VCaP (cell line): ENCODE results near the gene KLC4.

ENCODE experiments used
- H3K27ac ChIP-seq: fragments of 450-650 bp; 2 replicates; pipeline ENCODE4 v1.5.1; 2017
- CTCF ChIP-seq: fragments of 450-650 bp; conservative IDR thresholded peaks from 2 replicates; pipeline ENCODE4 v1.5.1; 2017; ENCODE audit warnings: mild to moderate bottlenecking, moderate library complexity

Gene KLC4

DNA sequence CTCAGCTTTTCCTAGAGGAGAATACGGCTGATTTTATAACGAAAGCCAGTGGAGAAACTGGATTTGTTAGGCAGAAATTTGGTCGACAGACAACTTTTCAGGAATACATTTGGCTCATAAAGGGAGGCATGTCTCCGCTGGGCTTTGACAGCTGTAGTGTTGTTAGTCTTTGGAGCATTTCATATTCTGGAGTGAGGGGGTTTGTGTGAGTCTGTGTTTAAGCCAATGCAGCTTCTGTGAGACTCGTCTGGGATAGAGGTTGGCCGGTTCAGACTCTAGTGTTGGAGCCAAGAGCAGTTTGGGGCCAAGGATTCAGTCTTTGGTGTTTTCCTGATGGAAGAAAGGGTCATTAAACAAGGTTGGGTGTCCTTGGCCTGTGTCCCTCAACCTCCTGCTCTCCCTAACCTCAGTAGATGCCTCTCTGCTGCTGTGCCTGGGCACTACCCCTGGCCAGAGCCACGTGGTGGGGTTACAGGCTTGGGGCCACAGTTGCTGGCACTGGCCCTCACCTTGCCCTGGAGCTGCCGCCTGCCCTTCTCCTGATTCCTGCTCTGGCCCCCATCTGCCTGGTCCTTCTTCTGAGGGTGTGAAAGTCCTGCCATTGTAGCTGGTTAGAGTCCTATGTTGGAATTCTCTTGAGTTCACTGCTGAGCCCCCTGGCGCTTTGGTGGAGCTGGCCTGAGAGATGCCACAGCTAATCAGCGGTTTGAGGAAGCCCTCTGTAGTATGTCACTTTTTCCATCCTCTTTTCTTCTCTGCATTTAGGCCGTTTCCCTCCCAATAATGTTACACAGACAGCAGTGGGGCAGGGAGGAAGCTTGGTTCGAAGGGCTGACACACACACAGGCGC lies 23.6 kb downstream of the KLC4 start:
- H3K27ac ChIP-seq: no peak overlapping the region
- TF ChIP-seq CTCF: no peak

GRCh38 chr6:43086022-43086658 lies 26.7 kb downstream of the KLC4 start:
- no peak overlapping the region for H3K27ac ChIP-seq
- no peak for TF ChIP-seq CTCF

GRCh38 chr6:43088654-43089056 lies 29.2 kb downstream of the KLC4 start:
- no peak for TF ChIP-seq CTCF
- H3K27ac ChIP-seq: peak overlapping the region; percentile 90; the same call in 1 of the 2 replicates

- H3K27ac ChIP-seq: peak overlapping the region; percentile 90
- no peak for TF ChIP-seq CTCF
Observed at GRCh38 chr6:43089467-43089866, 30.0 kb downstream of the KLC4 start.

GRCh38 chr6:43089874-43090558 lies 30.6 kb downstream of the KLC4 start:
- H3K27ac ChIP-seq: peak overlapping the region; percentile 90
- TF ChIP-seq CTCF: no peak

GRCh38 chr6:43090559-43090956 lies 31.1 kb downstream of the KLC4 start:
- peak overlapping the region; percentile 90 for H3K27ac ChIP-seq
- TF ChIP-seq CTCF: no peak

DNA sequence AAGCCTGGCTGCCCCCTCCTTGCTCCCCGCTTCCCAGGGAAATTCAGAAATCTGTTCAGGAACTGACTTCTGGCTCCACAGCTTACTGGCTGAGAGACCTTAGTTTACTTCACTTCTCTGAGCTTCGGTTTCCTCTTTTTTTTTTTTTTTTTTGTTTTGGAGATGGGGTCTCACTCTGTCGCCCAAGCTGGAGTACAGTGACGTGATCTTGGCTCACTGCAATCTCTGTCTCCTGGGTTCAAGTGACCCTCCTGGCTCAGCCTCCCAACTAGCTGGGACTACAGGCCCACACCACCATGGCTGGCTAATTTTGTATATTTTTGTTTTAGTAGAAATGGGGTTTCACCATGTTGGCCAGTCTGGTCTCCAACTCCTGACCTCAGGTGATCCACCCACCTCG lies 31.6 kb downstream of the KLC4 start:
- TF ChIP-seq CTCF: no peak
- peak overlapping the region; percentile 90 for H3K27ac ChIP-seq
